T-helper 1 cell treated with Interleukin-12 subunit alpha and Interleukin-12 subunit beta and Interleukin-4 antibody, amounts not matched to agents 30 ng/mL and 1 ng/mL, for 36 hours (primary cell): ENCODE results near the gene PTPRM. TPM values are rescaled to one million over a fixed set of nuclear protein-coding genes. Genes with fewer than 3 reads are reported as not detected.

ENCODE experiments used
- intact Hi-C: fragments of 100-400 bp; cut with micrococcal nuclease; formaldehyde crosslinking; loops from one replicate; pipeline ENCODE4 v1.15.1; 2024
- total RNA-seq: library from RNA; stranded (reverse); gene quantifications from 2 replicates; pipeline ENCODE4 v1.2.3, GENCODE V29; 2022

The PTPRM gene
- total RNA-seq, 1 donor from 2014 or later = 8.2 TPM

DNA sequence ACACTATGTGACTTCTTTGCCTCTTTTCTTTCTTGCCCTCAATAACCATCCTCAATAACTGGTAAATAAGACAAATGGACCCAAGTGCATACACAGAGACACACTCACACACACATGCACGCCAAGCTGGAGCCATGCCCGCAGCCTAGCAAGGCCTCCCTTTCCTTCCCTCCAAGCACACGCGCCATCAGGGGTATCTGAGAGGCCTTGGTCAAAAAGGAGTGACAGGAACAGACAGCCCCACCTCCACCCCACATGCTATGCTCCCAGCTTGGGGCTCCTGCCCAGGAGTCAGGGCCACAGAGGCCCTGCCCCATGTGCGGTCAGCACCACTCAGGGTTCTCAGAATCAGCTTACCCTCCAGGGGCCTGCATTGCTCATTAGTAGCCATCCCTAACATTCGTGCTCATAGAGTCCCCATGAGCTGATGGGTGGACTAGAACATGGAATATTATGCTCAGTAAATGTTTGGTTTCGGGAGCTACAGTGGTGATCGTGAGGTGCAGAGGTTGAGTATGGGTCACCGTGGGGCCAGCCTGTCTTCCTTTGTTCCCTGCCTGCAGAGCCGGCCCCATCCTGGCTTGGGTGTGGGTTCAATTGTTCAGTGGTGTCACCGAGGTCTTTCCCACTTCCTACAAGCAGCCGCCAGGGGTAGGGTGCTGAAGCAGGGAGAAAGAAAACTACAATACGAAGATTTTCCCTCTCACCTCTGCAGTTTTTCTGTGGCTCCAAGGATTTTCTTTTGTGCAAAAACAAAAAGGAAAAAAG is 884.0 kb downstream of the PTPRM start:
- intact Hi-C loops = no loop called here

DNA sequence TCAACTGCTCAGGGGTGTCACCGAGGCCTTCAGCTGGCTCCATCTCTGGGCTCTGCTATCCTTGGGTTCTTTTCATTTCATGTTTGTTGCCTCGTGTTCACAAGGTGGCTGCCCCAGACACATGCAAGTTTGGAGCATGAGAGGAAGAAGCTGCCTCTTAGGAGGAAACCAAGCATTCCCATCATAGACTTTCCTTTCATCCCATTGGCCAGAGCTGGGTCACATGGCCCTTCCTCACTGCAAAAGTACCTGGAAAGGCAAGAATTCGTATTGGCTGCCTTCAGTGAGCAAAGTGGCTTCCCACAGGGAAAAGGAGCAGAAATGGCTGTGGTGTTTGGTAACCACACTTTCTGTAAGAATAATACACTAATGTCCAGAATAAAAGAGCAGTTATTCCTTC is 886.4 kb downstream of the PTPRM start:
- intact Hi-C loops = no loop called here

DNA sequence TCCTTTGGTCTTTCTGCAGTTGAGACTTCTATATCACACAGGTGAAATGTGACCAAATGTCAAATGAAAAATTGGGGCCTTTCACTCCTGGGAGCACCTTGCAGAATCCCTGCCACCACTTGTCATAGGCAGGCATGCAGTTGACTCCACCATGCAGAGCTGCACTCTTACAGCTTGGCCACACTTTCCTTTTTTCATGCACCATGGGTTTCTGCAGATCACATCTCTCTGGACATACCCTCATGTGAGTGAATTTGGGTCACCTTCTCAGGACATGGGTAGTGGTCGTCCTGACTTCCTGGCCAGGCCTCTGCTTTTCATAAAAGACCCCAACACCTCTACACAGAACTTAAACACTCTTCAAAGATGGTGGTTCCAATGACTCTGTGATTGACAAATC is 887.0 kb downstream of the PTPRM start:
- intact Hi-C loops = no loop called here

DNA sequence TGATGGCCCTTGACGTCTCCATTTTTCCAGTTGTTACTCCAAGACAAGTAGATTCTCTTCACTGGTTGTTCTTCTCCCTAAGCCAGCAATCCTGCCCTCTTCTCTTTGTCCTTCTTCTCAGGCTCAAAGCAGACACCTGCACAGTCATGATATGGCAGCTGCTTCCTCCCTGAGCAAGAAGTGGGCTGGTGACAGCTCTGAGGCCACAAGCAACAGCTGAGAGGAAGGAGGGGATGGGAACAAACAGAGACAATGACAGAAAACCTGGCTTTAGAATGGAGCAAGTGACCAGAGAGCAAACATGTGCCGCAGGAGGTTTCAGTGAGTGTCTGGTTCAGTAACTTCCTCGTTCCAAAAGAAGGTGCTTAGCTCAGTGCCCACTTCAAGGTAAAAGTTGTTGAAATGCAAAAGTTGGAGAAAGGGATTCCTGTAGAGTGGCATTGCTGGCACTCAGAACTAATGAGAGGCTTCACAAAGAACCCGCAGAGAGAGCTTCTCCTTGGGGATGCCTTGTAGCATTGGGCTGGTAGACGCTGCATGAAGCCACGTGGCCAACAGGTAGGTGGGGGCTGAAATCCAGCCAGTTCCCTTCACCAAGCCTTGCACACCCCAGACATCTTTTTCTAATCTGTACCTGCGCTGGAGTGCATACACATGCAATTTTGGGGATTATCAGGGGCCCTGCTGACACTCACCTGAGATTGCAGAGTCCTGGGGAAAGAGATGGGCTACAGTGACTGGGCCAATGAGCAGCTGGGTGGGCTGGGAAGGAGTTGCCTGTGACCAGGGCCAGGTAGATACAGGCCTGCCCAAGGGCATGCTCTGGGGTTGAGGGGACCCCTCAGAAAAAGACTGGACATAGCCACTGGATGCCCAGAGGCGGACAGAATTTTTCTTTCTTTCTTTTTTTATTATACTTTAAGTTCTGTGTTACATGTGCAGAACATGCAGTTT is 888.8 kb downstream of the PTPRM start:
- intact Hi-C loops = no loop called here
